Raji (cell line): ENCODE data around the gene TOR2A.

ENCODE experiments used
- POLR2A ChIP-seq: IDR thresholded peaks from 2 replicates; pipeline ENCODE4 v1.6.1; 2011; ENCODE audit warnings: low read depth, low read length, control low read depth; ENCODE audit not compliant: insufficient read depth

The TOR2A gene

GRCh38 chr9:127771570-127772189, 36.6 kb upstream of the TOR2A start:
- no peak for TF ChIP-seq POLR2A

- no peak for TF ChIP-seq POLR2A
Observed at GRCh38 chr9:127770905-127771569, 35.9 kb upstream of the TOR2A start.

- TF ChIP-seq POLR2A, result no peak
Observed at GRCh38 chr9:127770583-127770904, 35.5 kb upstream of the TOR2A start.

- TF ChIP-seq POLR2A, result no peak
Observed at GRCh38 chr9:127769929-127770582, 35.0 kb upstream of the TOR2A start.

- TF ChIP-seq POLR2A, result no peak
Observed at GRCh38 chr9:127769101-127769500, 34.0 kb upstream of the TOR2A start.

- no peak for TF ChIP-seq POLR2A
Observed at GRCh38 chr9:127768698-127769097, 33.6 kb upstream of the TOR2A start.

GRCh38 chr9:127767909-127768331, 32.8 kb upstream of the TOR2A start:
- TF ChIP-seq POLR2A, result no peak

GRCh38 chr9:127767410-127767809, 32.3 kb upstream of the TOR2A start:
- TF ChIP-seq POLR2A, result no peak

- no peak for TF ChIP-seq POLR2A
Observed at GRCh38 chr9:127765418-127765817, 30.3 kb upstream of the TOR2A start.

- TF ChIP-seq POLR2A, result no peak
Observed at GRCh38 chr9:127763918-127764384, 28.9 kb upstream of the TOR2A start.

GRCh38 chr9:127762111-127762676, 27.1 kb upstream of the TOR2A start:
- no peak for TF ChIP-seq POLR2A

- no peak for TF ChIP-seq POLR2A
Observed at GRCh38 chr9:127761491-127761956, 26.4 kb upstream of the TOR2A start.

- TF ChIP-seq POLR2A, result no peak
Observed at GRCh38 chr9:127761061-127761460, 26.0 kb upstream of the TOR2A start.

GRCh38 chr9:127758843-127759242, 23.7 kb upstream of the TOR2A start:
- no peak for TF ChIP-seq POLR2A

GRCh38 chr9:127756233-127756632, 21.1 kb upstream of the TOR2A start:
- no peak for TF ChIP-seq POLR2A

- TF ChIP-seq POLR2A, result no peak
Observed at GRCh38 chr9:127755061-127756060, 20.3 kb upstream of the TOR2A start.
